Measurements from ENCODE around the gene FDX1. TPM values are rescaled to one million over a fixed set of nuclear protein-coding genes. Genes with fewer than 3 reads are reported as not detected.
"Not testable (repeated sequence)": the region's sequence is repeated elsewhere in the genome, so short reads cannot be mapped to it uniquely, and the experiment has no call there.

FDX1 gene
- total and polyA plus RNA-seq, 2 of the 8 experiments (the other 6 are each of a cell fraction or from before 2014, with no cell fraction given), result 3.7 to 9.6 TPM

DNA sequence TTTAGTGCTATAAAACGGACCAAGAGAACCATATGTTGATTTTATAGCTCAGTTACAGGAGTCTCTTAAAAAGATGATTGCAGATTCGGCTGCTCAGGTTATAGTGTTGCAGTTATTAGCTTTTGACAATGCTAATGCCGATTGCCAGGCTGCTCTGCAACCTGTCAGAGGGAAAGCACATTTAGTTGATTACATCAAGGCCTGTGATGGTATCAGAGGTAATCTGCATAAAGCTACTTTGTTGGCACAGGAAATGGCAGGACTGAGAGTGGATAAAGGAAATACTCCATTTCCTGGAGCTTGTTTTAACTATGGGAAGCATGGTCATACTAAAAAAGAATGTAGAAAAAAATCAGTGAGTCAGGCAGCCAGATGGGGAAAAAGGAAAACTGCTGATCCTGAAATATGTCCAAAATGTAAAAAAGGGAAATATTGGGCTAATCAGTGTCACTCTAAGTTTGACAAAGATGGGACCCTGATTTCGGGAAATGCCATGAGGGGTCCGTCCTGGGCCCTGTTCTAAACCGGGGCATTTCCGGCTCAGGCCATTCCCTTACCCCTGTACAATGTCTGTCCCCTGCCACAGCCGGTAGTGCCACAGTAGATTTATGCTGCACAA is 32.0 kb upstream of the FDX1 start:
- H3K14ac ChIP-seq (ENCODE audit: insufficient read length); H3K23ac ChIP-seq (ENCODE audit: insufficient read length); H2AFZ ChIP-seq (ENCODE audit: low read length); H2BK120ac ChIP-seq (replicated peaks; ENCODE audit: low read depth, low read length); H2AK5ac ChIP-seq (ENCODE audit: low read depth, low read length); H2BK15ac ChIP-seq (ENCODE audit: low read length); H2BK12ac ChIP-seq (ENCODE audit: low read depth, low read length); H4K91ac ChIP-seq (replicated peaks; ENCODE audit: insufficient read length, low read length); H3K36me3 ChIP-seq (ENCODE audit: control insufficient read depth in 2 of 4, insufficient read depth in 4 of 4, low read length in 3 of 4); DNase-seq (ENCODE audit: low read depth in 1 of 2, low spot score in 2 of 2); H3K4ac ChIP-seq (replicated peaks; ENCODE audit: insufficient read length, low read depth, low read length); H3K27me3 ChIP-seq (replicated peaks in 1 of 4; ENCODE audit: control insufficient read depth in 3 of 4, extremely low read depth in 1 of 4, insufficient read depth in 3 of 4, low read length in 3 of 4); H3K18ac ChIP-seq (ENCODE audit: extremely low read depth, low read length); H3K4me1 ChIP-seq (replicated peaks in 1 of 4; ENCODE audit: control insufficient read depth in 3 of 4, insufficient read depth in 4 of 4, low read length in 3 of 4); H3K79me2 ChIP-seq (ENCODE audit: control insufficient read depth in 1 of 2, insufficient read depth in 2 of 2, low read length in 2 of 2); H3K27ac ChIP-seq (ENCODE audit: low read depth, low read length); H3K4me3 ChIP-seq (ENCODE audit: extremely low read depth in 1 of 4, insufficient read depth in 2 of 4, low read depth in 3 of 4, low read length in 4 of 4); H2BK5ac ChIP-seq (ENCODE audit: low read depth, low read length); POLR2A ChIA-PET (ENCODE audit: partially characterized antibody); H2BK20ac ChIP-seq (ENCODE audit: low read length); H3K56ac ChIP-seq (replicated peaks; ENCODE audit: insufficient read length, low read depth, low read length); H3K9me3 ChIP-seq (ENCODE audit: insufficient read depth in 2 of 2, low read depth in 1 of 2, low read length in 1 of 2); H4K8ac ChIP-seq (ENCODE audit: extremely low read depth, insufficient read depth, low read length); FAIRE-seq; H3K23me2 ChIP-seq (ENCODE audit: low read depth, low read length); H3K79me1 ChIP-seq (ENCODE audit: low read depth, low read length); H3K4me2 ChIP-seq (ENCODE audit: insufficient read depth in 1 of 2, low read depth in 2 of 2, low read length in 2 of 2); H4K5ac ChIP-seq (ENCODE audit: insufficient read length, low read depth, low read length); H3K9ac ChIP-seq (replicated peaks in 1 of 4; ENCODE audit: extremely low read depth in 1 of 4, low read depth in 3 of 4, low read length in 3 of 4); H4K20me1 ChIP-seq (replicated peaks in 1 of 2; ENCODE audit: control insufficient read depth in 1 of 2, insufficient read depth in 2 of 2, low read length in 2 of 2): not testable (repeated sequence)
- 83% methylated on average over 8 of the region's 8 CpGs; no CpG with 5 or more reads in 1 of the 2 experiments for WGBS, 2 experiments (ENCODE audit: extremely low coverage in 1 of 2, insufficient coverage in 1 of 2, insufficient read length in 1 of 2, insufficient replicate concordance in 2 of 2, low coverage in 1 of 2, low lambda C conversion rate in 2 of 2, missing lambda C conversion rate in 1 of 2)
- CTCF ChIA-PET (ENCODE audit: partially characterized antibody), result interaction anchor here (0.9 to 1.2 kb wide), 2 partner anchors 20 to 32 kb away, joined by 3 read pairs; partner anchors contain the start of gene FDX1

DNA sequence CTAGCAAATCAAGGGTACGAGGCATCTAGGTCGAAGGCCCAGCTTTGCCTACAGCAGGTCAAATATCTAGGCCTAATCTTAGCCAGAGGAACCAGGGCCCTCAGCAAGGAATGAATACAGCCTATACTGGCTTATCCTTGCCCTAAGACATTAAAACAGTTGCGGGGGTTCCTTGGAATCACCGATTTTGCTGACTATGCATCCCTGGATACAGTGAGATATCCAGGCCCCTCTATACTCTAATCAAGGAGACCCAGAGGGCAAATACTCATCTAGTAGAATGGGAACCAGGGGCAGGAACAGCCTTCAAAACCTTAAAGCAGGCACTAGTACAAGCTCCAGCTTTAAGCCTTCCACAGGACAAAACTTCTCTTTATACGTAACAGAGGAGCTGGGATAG is 26.2 kb upstream of the FDX1 start:
- H3K9ac ChIP-seq (replicated peaks in 1 of 4; ENCODE audit: extremely low read depth in 1 of 4, low read depth in 3 of 4, low read length in 3 of 4); H4K20me1 ChIP-seq (replicated peaks in 1 of 2; ENCODE audit: control insufficient read depth in 1 of 2, insufficient read depth in 2 of 2, low read length in 2 of 2); H3K27me3 ChIP-seq (replicated peaks in 1 of 4; ENCODE audit: control insufficient read depth in 3 of 4, extremely low read depth in 1 of 4, insufficient read depth in 3 of 4, low read length in 3 of 4); H4K91ac ChIP-seq (replicated peaks; ENCODE audit: insufficient read length, low read length); H2BK15ac ChIP-seq (ENCODE audit: low read length); H3K79me2 ChIP-seq (ENCODE audit: control insufficient read depth in 1 of 2, insufficient read depth in 2 of 2, low read length in 2 of 2); H4K5ac ChIP-seq (ENCODE audit: insufficient read length, low read depth, low read length); H2BK12ac ChIP-seq (ENCODE audit: low read depth, low read length); H3K4me1 ChIP-seq (replicated peaks in 1 of 4; ENCODE audit: control insufficient read depth in 3 of 4, insufficient read depth in 4 of 4, low read length in 3 of 4); H3K4me2 ChIP-seq (ENCODE audit: insufficient read depth in 1 of 2, low read depth in 2 of 2, low read length in 2 of 2); H3K79me1 ChIP-seq (ENCODE audit: low read depth, low read length); CTCF ChIA-PET (ENCODE audit: partially characterized antibody); H4K8ac ChIP-seq (ENCODE audit: extremely low read depth, insufficient read depth, low read length); H2BK5ac ChIP-seq (ENCODE audit: low read depth, low read length); H2BK120ac ChIP-seq (replicated peaks; ENCODE audit: low read depth, low read length); DNase-seq (ENCODE audit: low read depth in 1 of 2, low spot score in 2 of 2); H2BK20ac ChIP-seq (ENCODE audit: low read length); H3K9me3 ChIP-seq (ENCODE audit: insufficient read depth in 2 of 2, low read depth in 1 of 2, low read length in 1 of 2); H3K27ac ChIP-seq (ENCODE audit: low read depth, low read length); H3K4ac ChIP-seq (replicated peaks; ENCODE audit: insufficient read length, low read depth, low read length); H2AK5ac ChIP-seq (ENCODE audit: low read depth, low read length); FAIRE-seq; H2AFZ ChIP-seq (ENCODE audit: low read length); H3K18ac ChIP-seq (ENCODE audit: extremely low read depth, low read length); H3K23ac ChIP-seq (ENCODE audit: insufficient read length); H3K14ac ChIP-seq (ENCODE audit: insufficient read length); H3K56ac ChIP-seq (replicated peaks; ENCODE audit: insufficient read length, low read depth, low read length); POLR2A ChIA-PET (ENCODE audit: partially characterized antibody); H3K4me3 ChIP-seq (ENCODE audit: extremely low read depth in 1 of 4, insufficient read depth in 2 of 4, low read depth in 3 of 4, low read length in 4 of 4); H3K23me2 ChIP-seq (ENCODE audit: low read depth, low read length); H3K36me3 ChIP-seq (ENCODE audit: control insufficient read depth in 2 of 4, insufficient read depth in 4 of 4, low read length in 3 of 4): not testable (repeated sequence)
- 92% methylated on average over 5 of the region's 5 CpGs; no CpG with 5 or more reads in 1 of the 2 experiments for WGBS, 2 experiments (ENCODE audit: extremely low coverage in 1 of 2, insufficient coverage in 1 of 2, insufficient read length in 1 of 2, insufficient replicate concordance in 2 of 2, low coverage in 1 of 2, low lambda C conversion rate in 2 of 2, missing lambda C conversion rate in 1 of 2)
